RWPE1 (cell line): ENCODE results near the gene DENND1A.

Experiments
- CTCF ChIA-PET: fragments of 350-600 bp; sonication (Branson Sonifier 250); formaldehyde crosslinking; extraction: SDS; loops from one replicate; lab custom pipeline; 2021; lab: Yijun Ruan, JAX
- POLR2A ChIA-PET: fragments of 400-600 bp; formaldehyde crosslinking; extraction: SDS; loops from one replicate; lab custom pipeline; 2020; ENCODE audit warnings: antibody characterized with exemption; ENCODE audit not compliant: low non-redundant PET; lab: Yijun Ruan, JAX
- DNase-seq: peaks from one replicate; pipeline ENCODE4 v3.0.0; 2012; ENCODE audit warnings: low spot score
- H3K27ac ChIP-seq: fragments of 450-650 bp; 2 replicates; pipeline ENCODE4 v1.5.1; 2017
- TF ChIP-seq, protein P1 (sequence below): fragments of 450-650 bp; conservative IDR thresholded peaks from 2 replicates; pipeline ENCODE4 v1.5.1; 2017; ENCODE audit warnings: low read depth, mild to moderate bottlenecking

The DENND1A gene

DNA sequence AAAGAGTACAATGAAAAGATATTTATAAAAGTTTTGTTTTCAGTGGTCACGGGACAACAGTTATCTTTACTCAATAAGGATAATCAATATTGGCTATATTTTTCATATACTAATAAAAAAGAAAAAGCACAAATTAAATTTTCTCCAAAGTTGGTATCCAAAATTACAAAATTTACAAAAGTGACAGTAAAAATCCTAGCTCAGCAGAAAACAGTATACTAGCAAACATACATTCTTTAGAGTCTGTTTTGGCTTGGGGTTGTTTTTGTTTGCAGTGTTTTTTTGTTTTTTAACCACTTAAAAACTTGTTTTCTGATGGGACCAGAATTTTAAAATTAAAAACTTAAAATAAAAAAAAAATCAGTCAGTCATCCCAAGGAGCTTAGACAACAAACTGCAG lies 183.2 kb downstream of the DENND1A start:
- ChIA-PET POLR2A (no interaction called here), CTCF (interaction anchor here (0.6 kb wide), 1 partner anchor 11 kb away, joined by 3 read pairs; no protein-coding TSS in a partner anchor)
- H3K27ac ChIP-seq: no peak overlapping the region
- no peak for DNase-seq
- TF ChIP-seq, protein P1, sequence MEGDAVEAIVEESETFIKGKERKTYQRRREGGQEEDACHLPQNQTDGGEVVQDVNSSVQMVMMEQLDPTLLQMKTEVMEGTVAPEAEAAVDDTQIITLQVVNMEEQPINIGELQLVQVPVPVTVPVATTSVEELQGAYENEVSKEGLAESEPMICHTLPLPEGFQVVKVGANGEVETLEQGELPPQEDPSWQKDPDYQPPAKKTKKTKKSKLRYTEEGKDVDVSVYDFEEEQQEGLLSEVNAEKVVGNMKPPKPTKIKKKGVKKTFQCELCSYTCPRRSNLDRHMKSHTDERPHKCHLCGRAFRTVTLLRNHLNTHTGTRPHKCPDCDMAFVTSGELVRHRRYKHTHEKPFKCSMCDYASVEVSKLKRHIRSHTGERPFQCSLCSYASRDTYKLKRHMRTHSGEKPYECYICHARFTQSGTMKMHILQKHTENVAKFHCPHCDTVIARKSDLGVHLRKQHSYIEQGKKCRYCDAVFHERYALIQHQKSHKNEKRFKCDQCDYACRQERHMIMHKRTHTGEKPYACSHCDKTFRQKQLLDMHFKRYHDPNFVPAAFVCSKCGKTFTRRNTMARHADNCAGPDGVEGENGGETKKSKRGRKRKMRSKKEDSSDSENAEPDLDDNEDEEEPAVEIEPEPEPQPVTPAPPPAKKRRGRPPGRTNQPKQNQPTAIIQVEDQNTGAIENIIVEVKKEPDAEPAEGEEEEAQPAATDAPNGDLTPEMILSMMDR: no peak

DNA sequence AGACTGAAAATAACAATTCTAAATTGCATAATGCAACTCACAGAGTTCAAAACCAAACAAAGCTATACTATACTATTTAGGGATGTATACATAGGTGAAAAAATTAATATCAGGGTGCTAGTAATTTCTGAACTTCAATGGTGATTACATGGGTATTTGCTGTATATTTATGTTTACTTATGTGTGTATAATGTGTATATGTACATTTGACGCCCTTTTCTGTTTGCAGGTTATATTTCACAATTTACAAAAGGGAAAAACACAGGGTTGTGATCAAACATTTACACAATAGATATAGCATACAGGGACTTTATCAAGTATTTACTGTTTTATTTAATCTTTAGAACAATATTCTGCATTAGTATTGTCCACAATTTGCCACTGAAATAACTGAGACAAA lies 184.0 kb downstream of the DENND1A start:
- ChIA-PET CTCF (no interaction called here), POLR2A (no interaction called here)
- DNase-seq: no peak
- TF ChIP-seq, protein P1: no peak
- H3K27ac ChIP-seq: no peak overlapping the region

DNA sequence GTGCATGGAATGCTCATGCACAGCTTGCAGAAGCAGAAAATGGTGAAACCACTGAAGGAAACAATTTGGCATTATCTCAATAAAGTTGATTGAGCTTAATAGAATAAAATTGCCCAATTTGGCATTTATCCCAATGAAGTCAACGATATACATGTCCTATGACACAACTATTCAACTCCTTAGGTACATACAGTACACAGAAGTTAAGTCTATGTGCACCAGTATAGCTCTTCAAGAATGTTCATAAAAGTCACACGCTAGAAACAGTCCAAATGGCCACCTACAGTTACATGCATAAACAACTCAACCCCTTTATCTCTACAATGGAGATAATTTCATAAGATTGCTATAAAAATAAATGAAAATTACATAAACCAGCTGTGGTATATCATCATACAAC lies 184.5 kb downstream of the DENND1A start:
- DNase-seq: no peak
- POLR2A ChIA-PET: no interaction called here
- no peak overlapping the region for H3K27ac ChIP-seq
- CTCF ChIA-PET: no interaction called here
- TF ChIP-seq, protein P1: no peak

DNA sequence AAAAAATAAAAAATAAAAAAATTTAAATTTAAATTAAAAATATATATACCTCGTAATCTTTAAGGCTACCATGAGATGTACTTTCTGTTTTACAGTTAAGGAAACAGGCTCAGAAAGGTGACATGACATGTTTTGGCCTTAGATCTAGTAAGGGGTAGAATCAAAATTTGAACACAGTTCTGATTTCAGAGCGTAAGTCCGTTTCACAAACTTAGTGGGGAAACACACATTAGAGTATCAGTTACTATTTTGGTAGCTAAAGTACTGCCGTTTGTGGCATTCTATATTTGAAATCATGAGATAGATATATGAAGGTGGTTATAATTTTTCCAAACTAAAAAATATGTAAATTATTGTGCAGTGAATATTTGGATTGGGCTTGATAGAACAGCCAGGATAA lies 186.2 kb downstream of the DENND1A start:
- TF ChIP-seq, protein P1: no peak

DNA sequence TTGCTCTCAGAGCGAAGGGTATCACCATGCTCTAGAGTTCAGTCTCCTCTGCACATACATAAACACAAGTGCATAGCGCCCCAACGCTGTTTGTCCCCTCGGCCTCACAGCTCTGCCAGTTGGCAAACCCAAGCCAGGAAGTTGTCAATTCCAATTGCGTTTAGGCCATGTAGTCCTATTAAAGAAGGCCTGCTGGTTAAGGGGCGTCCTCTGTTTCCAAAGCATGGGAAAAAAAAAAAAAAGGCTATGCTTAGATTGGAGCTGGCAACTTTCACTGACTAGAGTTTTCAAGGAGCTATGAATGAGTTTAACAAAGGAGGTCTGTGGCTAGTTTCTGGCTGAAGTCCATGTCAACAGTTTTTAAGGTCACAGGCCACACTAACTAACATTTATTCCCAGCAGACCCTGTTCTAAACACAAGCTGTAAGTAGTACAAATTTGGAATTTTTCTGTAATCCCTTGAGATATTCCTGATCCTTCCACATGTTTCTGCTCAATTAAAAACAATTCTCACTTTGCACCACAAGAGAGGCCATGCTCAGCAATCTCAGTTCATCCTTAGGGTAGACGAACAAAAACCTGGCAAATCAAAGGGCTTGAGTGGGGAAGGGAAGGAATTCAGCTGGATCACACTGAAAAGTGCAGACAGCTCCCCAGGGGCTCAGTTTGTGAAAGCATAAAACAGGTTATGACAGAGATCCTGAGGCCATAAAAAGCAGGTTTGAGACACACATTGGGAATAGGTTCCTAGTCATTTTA lies 187.7 kb downstream of the DENND1A start:
- no peak for DNase-seq
- POLR2A ChIA-PET: no interaction called here
- TF ChIP-seq, protein P1: no peak

More for the DNA sequence above, 186.2 kb downstream of the DENND1A start:
- CTCF ChIA-PET: no interaction called here
- POLR2A ChIA-PET: no interaction called here
- DNase-seq: no peak
- no peak overlapping the region for H3K27ac ChIP-seq

DNA sequence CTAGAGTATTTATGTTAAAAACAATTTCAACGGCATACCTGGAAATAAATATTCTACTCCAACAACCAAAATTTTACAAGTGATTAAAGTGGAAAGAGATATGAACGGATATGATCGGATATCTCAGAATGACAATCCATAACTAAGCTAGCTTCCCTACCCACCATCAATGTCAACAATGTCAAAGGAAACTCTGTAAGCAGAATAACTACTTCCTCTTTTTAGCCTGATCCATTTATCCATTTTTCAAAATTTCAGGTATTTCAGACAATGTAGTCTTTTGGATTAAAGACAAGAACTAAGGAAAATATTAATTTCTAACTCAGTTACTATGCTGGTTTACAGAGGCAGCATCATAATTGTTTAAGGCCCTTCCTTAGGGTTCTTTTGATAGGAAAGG lies 188.7 kb downstream of the DENND1A start:
- TF ChIP-seq, protein P1: no peak
- H3K27ac ChIP-seq: no peak overlapping the region
- CTCF ChIA-PET: no interaction called here
- no peak for DNase-seq
- POLR2A ChIA-PET: no interaction called here

More for the DNA sequence above, 187.7 kb downstream of the DENND1A start:
- CTCF ChIA-PET: no interaction called here
- H3K27ac ChIP-seq: no peak overlapping the region
